T-helper 1 cell (primary cell): Measurements from ENCODE around the gene XPO1.
"Not testable (repeated sequence)": the region's sequence is repeated elsewhere in the genome, so short reads cannot be mapped to it uniquely, and the experiment has no call there.

ENCODE experiments used
- DNase-seq, 5 donors: peaks; one replicate each; pipeline ENCODE4 v3.0.0-alpha.2; 2012 to 2020

The XPO1 gene

GRCh38 chr2:61534926-61535325 is 3.2 kb downstream of the XPO1 start:
- no peak for DNase-seq

- DNase-seq = no peak
Observed at GRCh38 chr2:61530749-61531148, 7.4 kb downstream of the XPO1 start.

- no peak for DNase-seq
Observed at GRCh38 chr2:61529944-61530735, 8.0 kb downstream of the XPO1 start.

- no peak for DNase-seq
Observed at GRCh38 chr2:61520261-61520660, 17.9 kb downstream of the XPO1 start.

GRCh38 chr2:61512768-61513398 is 25.3 kb downstream of the XPO1 start:
- DNase-seq = no peak

GRCh38 chr2:61510674-61511671 is 27.2 kb downstream of the XPO1 start:
- DNase-seq = no peak

- no peak for DNase-seq
Observed at GRCh38 chr2:61504949-61505348, 33.2 kb downstream of the XPO1 start.

- no peak for DNase-seq
Observed at GRCh38 chr2:61499060-61499459, 39.1 kb downstream of the XPO1 start.

- peak in 1 of 5 donors; percentile 32 for DNase-seq
Observed at GRCh38 chr2:61493523-61493942, 44.6 kb downstream of the XPO1 start.

GRCh38 chr2:61492476-61492875 is 45.7 kb downstream of the XPO1 start:
- DNase-seq = no peak

GRCh38 chr2:61485281-61485680 is 52.9 kb downstream of the XPO1 start:
- no peak for DNase-seq

- no peak for DNase-seq
Observed at GRCh38 chr2:61478086-61478485, 60.1 kb downstream of the XPO1 start.

GRCh38 chr2:61476929-61477589 is 61.1 kb downstream of the XPO1 start:
- not testable (repeated sequence) for DNase-seq

- peak in 2 of 5 donors; percentile 13 to 40 for DNase-seq
Observed at GRCh38 chr2:61471905-61472805, 66.0 kb downstream of the XPO1 start.

- DNase-seq = peak; percentile 91 to 98 (median 92)
Observed at GRCh38 chr2:61470965-61471904, 66.9 kb downstream of the XPO1 start, which contains the start of gene USP34. Gene USP34 (minus strand): TSS chr2:61471087. CDS start chr2:61470692, 395 bp downstream.

GRCh38 chr2:61470122-61470951 is 67.8 kb downstream of the XPO1 start:
- DNase-seq = peak; percentile 74 to 82 (median 79)

- DNase-seq = no peak
Observed at GRCh38 chr2:61469424-61470121, 68.6 kb downstream of the XPO1 start.

GRCh38 chr2:61468231-61468630 is 69.9 kb downstream of the XPO1 start:
- DNase-seq = not testable (repeated sequence)
